Neuron (in vitro differentiated cells): ENCODE measurements around the gene ULBP2.
"Not testable (repeated sequence)": the region's sequence is repeated elsewhere in the genome, so short reads cannot be mapped to it uniquely, and the experiment has no call there.

Experiments
- H2AFZ ChIP-seq: one replicate; pipeline ENCODE4 v1.6.1; 2013; ENCODE audit warnings: low read depth, mild to moderate bottlenecking, inconsistent platforms, low read length, moderate library complexity
- H3K27me3 ChIP-seq: one replicate; pipeline ENCODE4 v1.6.1; 2013; ENCODE audit warnings: low read length; ENCODE audit not compliant: insufficient read depth
- H3K36me3 ChIP-seq: one replicate; pipeline ENCODE4 v1.6.1; 2013; ENCODE audit warnings: low read length; ENCODE audit not compliant: insufficient read depth
- H3K4me1 ChIP-seq: one replicate; pipeline ENCODE4 v1.6.1; 2013; ENCODE audit warnings: low read length; ENCODE audit not compliant: insufficient read depth
- H3K4me3 ChIP-seq: 2 replicates; pipeline ENCODE4 v1.5.1; 2013; ENCODE audit warnings: mild to moderate bottlenecking, low read length, moderate library complexity
- H3K9me3 ChIP-seq: one replicate; pipeline ENCODE4 v1.6.1; 2013; ENCODE audit warnings: low read length

ULBP2 gene

GRCh38 chr6:149938571-149939355 lies 3.1 kb upstream of the ULBP2 start:
- Histone ChIP-seq H3K4me1 (peaks cover 16% of the 10 kb centered on the region), H2AFZ (no peak overlapping the region), H3K36me3 (no peaks in the 10 kb centered on the region), H3K27me3 (peaks cover 76% of the 10 kb centered on the region), H3K4me3 (no peak overlapping the region), H3K9me3 (no peaks in the 10 kb centered on the region)

GRCh38 chr6:149939356-149939648 lies 2.5 kb upstream of the ULBP2 start:
- Histone ChIP-seq H3K9me3 (no peaks in the 10 kb centered on the region), H3K36me3 (no peaks in the 10 kb centered on the region), H3K4me3 (no peak overlapping the region), H3K4me1 (peaks cover 16% of the 10 kb centered on the region), H3K27me3 (peaks cover 76% of the 10 kb centered on the region), H2AFZ (no peak overlapping the region)

- Histone ChIP-seq H3K36me3 (no peaks in the 10 kb centered on the region), H3K9me3 (no peaks in the 10 kb centered on the region), H3K4me3 (no peak overlapping the region), H2AFZ (no peak overlapping the region), H3K4me1 (peaks cover 16% of the 10 kb centered on the region), H3K27me3 (peaks cover 70% of the 10 kb centered on the region)
Observed at GRCh38 chr6:149939909-149940671, 1.7 kb upstream of the ULBP2 start.

- Histone ChIP-seq H3K9me3 (no peaks in the 10 kb centered on the region), H3K4me3 (no peak overlapping the region), H3K27me3 (peaks cover 65% of the 10 kb centered on the region), H3K36me3 (no peaks in the 10 kb centered on the region), H3K4me1 (peaks cover 16% of the 10 kb centered on the region), H2AFZ (no peak overlapping the region)
Observed at GRCh38 chr6:149940672-149940982, 1.2 kb upstream of the ULBP2 start.

- H3K27me3 ChIP-seq = peaks cover 54% of the 10 kb centered on the region
- peak overlapping the region; percentile 62 for H3K4me3 ChIP-seq
- H3K36me3 ChIP-seq = no peaks in the 10 kb centered on the region
- peaks cover 13% of the 10 kb centered on the region for H3K4me1 ChIP-seq
- H3K9me3 ChIP-seq = peaks cover 3% of the 10 kb centered on the region
- peak overlapping the region; percentile 94 for H2AFZ ChIP-seq
Observed at GRCh38 chr6:149942461-149942829, 631 bp downstream of the ULBP2 start.

GRCh38 chr6:149943321-149943720 lies 1.5 kb downstream of the ULBP2 start:
- Histone ChIP-seq H3K4me1 (peaks cover 10% of the 10 kb centered on the region), H3K27me3 (peaks cover 54% of the 10 kb centered on the region)
- H2AFZ ChIP-seq, H3K4me3 ChIP-seq, H3K36me3 ChIP-seq, H3K9me3 ChIP-seq: not testable (repeated sequence)

GRCh38 chr6:149945276-149945675 lies 3.5 kb downstream of the ULBP2 start:
- H3K27me3 ChIP-seq = peaks cover 46% of the 10 kb centered on the region
- H3K9me3 ChIP-seq, H3K36me3 ChIP-seq, H3K4me3 ChIP-seq, H3K4me1 ChIP-seq, H2AFZ ChIP-seq: not testable (repeated sequence)

- H3K4me3 ChIP-seq, H3K9me3 ChIP-seq, H3K36me3 ChIP-seq, H3K4me1 ChIP-seq, H2AFZ ChIP-seq: not testable (repeated sequence)
- H3K27me3 ChIP-seq = peaks cover 50% of the 10 kb centered on the region
Observed at GRCh38 chr6:149946631-149947030, 4.8 kb downstream of the ULBP2 start.

GRCh38 chr6:149947533-149947932 lies 5.7 kb downstream of the ULBP2 start:
- H3K9me3 ChIP-seq, H3K4me1 ChIP-seq, H2AFZ ChIP-seq, H3K36me3 ChIP-seq, H3K4me3 ChIP-seq: not testable (repeated sequence)
- peaks cover 54% of the 10 kb centered on the region for H3K27me3 ChIP-seq

- H2AFZ ChIP-seq = no peak overlapping the region
- peaks cover 55% of the 10 kb centered on the region for H3K27me3 ChIP-seq
- no peak overlapping the region for H3K4me3 ChIP-seq
- H3K9me3 ChIP-seq = peaks cover 5% of the 10 kb centered on the region
- no peaks in the 10 kb centered on the region for H3K36me3 ChIP-seq
- H3K4me1 ChIP-seq = no peaks in the 10 kb centered on the region
Observed at GRCh38 chr6:149948011-149948410, 6.2 kb downstream of the ULBP2 start.

GRCh38 chr6:149948616-149949015 lies 6.8 kb downstream of the ULBP2 start:
- Histone ChIP-seq H3K36me3 (no peaks in the 10 kb centered on the region), H2AFZ (no peak overlapping the region), H3K9me3 (peaks cover 5% of the 10 kb centered on the region), H3K27me3 (peaks cover 55% of the 10 kb centered on the region), H3K4me1 (no peaks in the 10 kb centered on the region), H3K4me3 (no peak overlapping the region)

GRCh38 chr6:149950423-149950822 lies 8.6 kb downstream of the ULBP2 start:
- Histone ChIP-seq H3K4me3 (no peak overlapping the region), H3K4me1 (no peaks in the 10 kb centered on the region), H2AFZ (no peak overlapping the region), H3K9me3 (peaks cover 5% of the 10 kb centered on the region), H3K36me3 (no peaks in the 10 kb centered on the region), H3K27me3 (peaks cover 62% of the 10 kb centered on the region)

GRCh38 chr6:149951096-149951495 lies 9.3 kb downstream of the ULBP2 start:
- Histone ChIP-seq H3K4me1 (no peaks in the 10 kb centered on the region), H3K27me3 (peaks cover 68% of the 10 kb centered on the region)

GRCh38 chr6:149951626-149952025 lies 9.8 kb downstream of the ULBP2 start:
- Histone ChIP-seq H3K27me3 (peaks cover 67% of the 10 kb centered on the region), H2AFZ (no peak overlapping the region), H3K36me3 (no peaks in the 10 kb centered on the region), H3K4me3 (no peak overlapping the region), H3K9me3 (peaks cover 3% of the 10 kb centered on the region), H3K4me1 (no peaks in the 10 kb centered on the region)

More at GRCh38 chr6:149951096-149951495, 9.3 kb downstream of the ULBP2 start:
- peaks cover 5% of the 10 kb centered on the region for H3K9me3 ChIP-seq
- no peak overlapping the region for H3K4me3 ChIP-seq
- H2AFZ ChIP-seq = no peak overlapping the region
- no peaks in the 10 kb centered on the region for H3K36me3 ChIP-seq
